GM21390 (cell line): ENCODE measurements around the gene ALDH9A1.
"Not testable (repeated sequence)": the region's sequence is repeated elsewhere in the genome, so short reads cannot be mapped to it uniquely, and the experiment has no call there.

Source experiments
- ATAC-seq: cut with Tn5 transposase; IDR thresholded peaks from one replicate; pipeline ENCODE4 v1.9.1; 2021; ENCODE audit not compliant: unreplicated experiment

Gene ALDH9A1

GRCh38 chr1:165647517-165647916 is 50.8 kb downstream of the ALDH9A1 start:
- ATAC-seq: no peak

GRCh38 chr1:165645654-165646366 is 52.6 kb downstream of the ALDH9A1 start:
- no peak for ATAC-seq

DNA sequence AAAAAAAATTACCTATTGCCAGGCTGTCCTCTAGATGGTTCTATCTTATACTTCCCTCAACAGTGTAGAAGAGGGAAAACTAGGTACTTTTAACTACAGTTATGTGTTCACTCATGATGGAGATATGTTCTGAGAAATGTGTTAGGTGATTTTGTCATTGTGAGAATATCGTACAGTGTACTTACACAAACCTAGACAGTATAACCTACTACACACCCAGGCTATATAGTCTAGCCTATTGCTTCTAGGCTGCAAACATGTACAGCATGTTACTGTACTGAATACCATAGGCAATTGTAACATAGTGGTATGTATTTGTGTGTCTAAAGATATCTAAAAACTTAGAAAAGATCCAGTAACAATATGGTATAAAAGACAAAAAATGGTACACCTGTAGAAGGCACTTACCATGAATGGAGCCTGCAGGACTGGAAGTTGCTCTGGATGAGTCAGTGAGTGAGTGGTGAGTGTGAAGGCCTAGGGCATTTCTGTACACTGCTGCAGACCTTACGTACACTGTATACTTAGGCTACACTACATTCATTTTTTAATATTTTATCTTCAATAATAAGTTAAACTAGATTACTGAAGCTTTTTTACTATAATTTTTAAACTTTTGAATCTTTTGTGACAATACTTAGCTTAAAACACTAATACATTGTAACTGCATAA is 54.2 kb downstream of the ALDH9A1 start:
- no peak for ATAC-seq

DNA sequence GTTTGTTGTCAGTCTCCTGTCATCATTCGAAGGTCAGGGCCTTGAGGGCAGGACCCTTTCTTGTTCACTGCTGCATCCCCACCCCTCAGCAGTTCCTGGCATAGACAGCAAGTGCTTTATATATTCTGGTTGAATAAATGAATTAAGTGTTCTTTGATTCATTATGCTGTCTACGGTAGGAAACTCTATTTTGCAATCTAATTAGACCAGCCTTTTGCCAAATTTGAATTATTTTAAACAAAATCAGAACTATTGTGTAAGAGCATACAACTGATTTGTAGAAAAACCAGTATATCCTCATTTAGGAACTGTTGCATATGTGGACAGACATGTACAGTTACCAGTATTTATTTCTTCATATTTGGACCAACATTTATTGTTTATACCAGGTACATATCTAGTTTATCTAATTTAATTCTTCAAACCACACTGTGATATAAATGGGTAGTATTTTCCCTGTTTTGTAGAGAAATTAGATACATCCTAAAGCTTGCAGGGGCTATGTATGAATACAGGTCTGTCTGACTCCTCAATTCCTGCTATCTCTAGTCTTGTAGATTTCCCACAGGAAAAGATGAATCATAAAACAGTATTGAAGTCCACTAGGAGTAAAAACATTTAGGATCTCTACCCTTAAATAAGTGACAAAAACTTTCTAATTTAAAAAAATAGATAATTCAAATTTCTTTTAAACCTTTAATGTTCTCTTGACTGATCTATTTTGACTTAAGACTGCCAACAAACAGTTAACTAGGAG is 57.0 kb downstream of the ALDH9A1 start:
- no peak for ATAC-seq

DNA sequence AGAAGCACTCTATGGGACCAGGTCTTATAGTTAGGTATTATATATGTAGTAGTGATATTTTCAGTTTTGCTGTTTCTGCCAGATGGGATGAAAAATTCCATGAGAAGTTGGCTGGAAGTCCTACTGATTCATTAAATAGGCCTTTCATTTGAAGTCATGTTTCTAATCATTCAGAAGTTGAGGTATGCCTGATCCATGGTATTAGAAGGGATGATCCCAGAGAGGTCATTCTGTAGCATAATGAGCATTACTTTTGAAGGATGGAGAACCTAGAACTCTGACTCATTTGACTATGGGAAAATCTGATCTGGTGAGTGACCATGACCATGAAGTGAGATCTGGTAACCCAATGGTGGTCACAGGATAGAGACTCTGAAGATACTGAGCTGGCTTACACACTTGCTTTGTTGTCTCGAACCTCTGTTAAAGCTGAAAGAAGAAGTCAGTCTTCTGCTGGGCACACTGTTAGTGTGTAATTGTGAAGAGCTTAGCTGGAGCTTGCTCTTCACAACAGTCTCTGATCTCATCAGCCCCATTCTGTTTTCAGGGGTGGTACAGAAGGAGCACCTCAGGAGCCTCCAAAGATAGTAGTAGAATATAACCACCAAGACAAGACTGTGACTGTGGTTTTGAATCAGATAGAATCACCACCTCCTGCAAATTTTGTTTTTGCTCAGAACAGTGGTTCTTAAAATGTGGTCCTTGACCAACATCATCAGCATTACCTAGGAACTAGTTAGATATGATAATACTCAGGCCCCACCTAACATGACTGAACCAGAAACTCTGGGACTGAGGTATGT is 58.3 kb downstream of the ALDH9A1 start:
- ATAC-seq: no peak

GRCh38 chr1:165638211-165638610 is 60.2 kb downstream of the ALDH9A1 start:
- ATAC-seq: not testable (repeated sequence)

GRCh38 chr1:165637427-165637826 is 60.9 kb downstream of the ALDH9A1 start:
- ATAC-seq: no peak

GRCh38 chr1:165635823-165636222 is 62.5 kb downstream of the ALDH9A1 start:
- no peak for ATAC-seq

DNA sequence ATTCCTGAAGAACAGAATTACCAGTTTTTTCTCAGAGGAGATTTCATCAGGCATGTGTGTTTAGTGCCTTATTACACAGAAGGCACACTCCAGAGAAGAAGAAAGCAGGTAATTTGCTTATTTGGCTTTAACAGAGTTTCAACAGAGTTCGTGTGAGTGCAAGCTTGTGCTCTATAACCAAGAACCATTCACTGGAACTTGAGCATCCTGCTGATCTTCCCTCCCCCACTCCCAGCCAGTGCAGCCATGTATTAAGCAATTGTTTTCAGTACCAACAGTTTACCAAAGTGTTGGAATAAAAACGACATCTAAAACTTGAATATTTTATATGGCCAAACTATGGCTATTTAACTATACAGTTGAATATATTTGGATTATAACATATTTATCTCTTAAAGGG is 63.0 kb downstream of the ALDH9A1 start:
- peak; percentile 13 for ATAC-seq

DNA sequence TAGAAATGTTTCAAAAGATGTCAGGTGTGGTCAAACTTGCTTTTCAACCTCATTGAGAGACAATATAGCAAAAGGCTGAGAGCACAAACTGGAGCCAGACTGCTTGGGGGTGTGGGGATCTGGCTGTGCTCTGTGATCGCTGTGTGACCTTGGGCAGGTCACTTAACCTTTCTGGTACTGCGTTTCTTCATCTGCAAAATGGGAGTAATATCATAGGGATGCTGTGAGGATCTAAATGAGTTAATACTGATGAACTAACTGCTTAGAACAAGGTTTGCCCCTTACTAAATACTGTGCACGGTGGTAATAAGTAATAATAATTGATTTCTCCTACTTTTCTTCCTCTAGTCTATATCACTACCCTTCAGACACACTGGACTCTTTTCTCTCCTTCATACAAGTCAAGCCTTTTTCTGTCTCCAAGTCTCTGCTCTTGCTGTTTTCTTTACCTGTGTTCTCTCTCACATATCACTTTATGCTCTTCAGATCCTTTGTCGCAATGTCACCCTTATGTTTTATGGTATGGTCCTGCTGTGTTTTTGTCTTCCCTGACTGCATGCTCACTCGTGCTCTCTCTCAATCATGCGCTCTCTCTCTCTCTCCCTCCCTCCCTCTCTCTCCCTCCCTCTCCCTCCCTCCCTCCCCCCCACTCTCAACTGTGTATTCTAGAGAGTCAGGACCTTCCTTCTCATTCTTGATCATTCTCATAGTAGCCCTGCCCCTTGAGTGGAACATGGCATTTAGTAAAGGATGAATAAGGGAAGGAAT is 64.0 kb downstream of the ALDH9A1 start:
- no peak for ATAC-seq

DNA sequence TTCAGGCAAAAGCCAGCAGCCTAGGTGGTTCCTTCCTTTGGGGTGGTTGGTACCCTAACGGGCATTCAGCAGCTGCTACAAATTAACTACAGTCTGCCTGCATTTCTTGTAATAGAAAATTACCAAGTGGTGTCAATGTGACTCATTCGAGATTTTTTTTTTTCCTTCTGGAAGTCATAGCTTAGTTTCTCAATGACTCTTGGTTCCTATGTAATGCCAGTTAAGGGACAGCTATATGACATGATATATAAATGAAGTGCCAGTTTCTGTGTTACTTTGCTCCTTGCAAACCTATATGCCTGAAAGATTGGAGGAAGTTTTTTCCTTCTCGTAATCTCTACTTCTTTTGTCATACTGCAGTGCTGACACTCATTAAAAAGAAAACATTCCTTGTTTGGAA is 64.7 kb downstream of the ALDH9A1 start:
- no peak for ATAC-seq

DNA sequence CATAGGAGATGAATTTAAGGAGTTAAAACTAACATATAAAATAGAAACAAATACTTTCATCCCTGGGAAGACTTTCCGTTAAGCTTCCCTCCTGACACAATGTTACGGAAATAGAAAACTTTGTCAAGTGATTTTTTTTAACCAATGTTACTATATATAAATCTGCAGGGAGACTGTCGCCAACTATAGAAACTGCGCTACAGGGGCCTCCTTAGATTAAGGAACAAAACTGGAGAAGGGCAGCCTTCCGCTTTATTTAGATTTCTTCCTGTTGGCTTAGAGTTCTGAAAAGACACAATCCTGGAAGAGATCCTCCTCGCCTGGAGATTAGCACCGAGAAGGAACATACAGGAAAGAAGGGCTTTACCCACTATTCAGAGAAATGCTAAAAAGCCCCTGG is 65.9 kb downstream of the ALDH9A1 start:
- no peak for ATAC-seq

GRCh38 chr1:165632152-165632469 is 66.3 kb downstream of the ALDH9A1 start:
- no peak for ATAC-seq

GRCh38 chr1:165631342-165632151 is 66.8 kb downstream of the ALDH9A1 start:
- ATAC-seq: peak; percentile 31

GRCh38 chr1:165630629-165631341 is 67.6 kb downstream of the ALDH9A1 start, which contains the start of gene MGST3:
TSS of gene MGST3 (plus strand) at chr1:165631234. CDS start at chr1:165649848, 18,614 bp downstream.
- peak; percentile 83 for ATAC-seq

DNA sequence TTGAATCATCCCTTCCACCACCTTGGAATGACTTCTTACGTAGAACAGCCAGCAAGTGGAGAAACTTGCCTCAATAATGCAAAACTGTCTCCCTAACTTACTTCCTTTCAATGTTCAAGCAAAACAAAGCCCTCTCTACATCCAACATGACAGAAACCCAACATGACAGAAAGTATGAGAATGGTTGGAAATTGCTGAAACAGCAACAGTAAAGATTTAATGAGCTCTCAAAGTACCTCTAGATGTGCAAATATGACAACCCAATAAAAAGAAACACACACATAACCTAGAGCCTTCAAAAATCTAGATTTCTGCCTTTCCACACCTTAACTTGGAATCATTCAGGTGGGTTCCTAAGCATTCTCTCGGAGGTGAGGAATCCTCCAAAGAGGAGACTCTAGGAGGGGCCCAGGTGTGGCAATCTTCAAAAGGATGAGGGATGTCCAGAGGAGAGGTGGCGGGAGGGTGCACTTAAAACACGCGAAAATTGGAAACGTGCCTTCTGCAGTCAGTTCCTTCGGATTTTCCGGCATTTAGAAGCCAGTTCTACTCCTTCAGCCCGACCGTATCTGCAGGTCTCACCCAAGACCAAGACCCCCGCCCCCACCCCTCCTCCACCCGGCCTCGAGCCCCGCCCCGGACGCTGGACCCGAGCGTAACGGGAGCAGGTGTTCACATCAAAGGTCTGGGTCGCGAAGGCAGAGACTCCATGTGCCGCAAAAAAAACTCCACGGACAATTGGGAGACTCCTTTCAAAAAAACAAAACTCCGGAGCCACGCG is 68.3 kb downstream of the ALDH9A1 start:
- peak; percentile 1 for ATAC-seq

DNA sequence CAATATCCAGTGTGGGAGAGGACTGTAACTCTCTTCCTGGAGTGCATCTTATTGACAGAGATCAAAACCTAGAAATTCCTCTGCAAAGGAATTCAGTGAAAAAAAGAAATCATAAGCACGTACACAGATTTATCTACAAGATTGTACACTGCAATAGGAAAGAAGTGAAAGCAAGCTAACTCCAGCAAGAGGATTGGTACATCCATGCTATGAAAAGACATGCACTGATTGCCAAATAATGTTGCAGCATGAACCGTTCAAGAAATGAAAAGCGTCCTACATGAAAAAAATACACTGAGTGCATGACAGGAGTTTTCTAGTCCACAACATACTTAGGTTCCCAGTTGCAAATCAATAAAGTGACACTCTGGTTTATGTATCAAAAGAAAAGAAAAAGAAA is 69.2 kb downstream of the ALDH9A1 start:
- ATAC-seq: no peak

- ATAC-seq: no peak
Observed at GRCh38 chr1:165628147-165628822, 70.1 kb downstream of the ALDH9A1 start.
